IMR-90 (cell line): ENCODE results near the gene NES. TPM values are rescaled to one million over a fixed set of nuclear protein-coding genes. Genes with fewer than 3 reads are reported as not detected.
A peak's percentile ranks its signal among the peaks of the same experiment; 100 is the strongest.

Experiments
- ATAC-seq: fragments of 200-7000 bp; cut with Tn5 transposase; 2 replicates; pipeline ENCODE4 v1.9.1; 2020; ENCODE audit warnings: low read depth, mild to moderate bottlenecking, moderate library complexity
- BruUV-seq: library from RNA; stranded (reverse); fragments of 400-500 nt; replicated peaks from 2 replicates; lab custom pipeline; 2021; lab: Mats Ljungman, UMichigan
- CTCF ChIA-PET: fragments of 300-600 bp; formaldehyde crosslinking; extraction: SDS; loops from one replicate; lab custom pipeline; 2021; ENCODE audit warnings: antibody characterized with exemption; lab: Yijun Ruan, JAX
- POLR2A ChIA-PET: fragments of 300-600 bp; sonication (Branson Sonifier 250); formaldehyde crosslinking; loops from one replicate; lab custom pipeline; 2022; ENCODE audit warnings: antibody characterized with exemption; ENCODE audit not compliant: unreplicated experiment; lab: Charles Lee
- DNase-seq: peaks from one replicate; pipeline ENCODE4 v3.0.0; 2013
- H2AFZ ChIP-seq: replicated peaks from 2 replicates; pipeline ENCODE3; 2013; ENCODE audit warnings: low read length, mild to moderate bottlenecking; ENCODE audit not compliant: poor library complexity
- H2AK5ac ChIP-seq: 2 replicates; pipeline ENCODE4 v1.6.1; 2013; ENCODE audit warnings: low read depth, low read length, inconsistent platforms
- H2AK9ac ChIP-seq: replicated peaks from 2 replicates; pipeline ENCODE3; 2013; ENCODE audit warnings: mild to moderate bottlenecking, low read depth, low read length, moderate library complexity; ENCODE audit not compliant: poor library complexity
- H2BK120ac ChIP-seq: 2 replicates; pipeline ENCODE4 v1.6.1; 2013; ENCODE audit warnings: low read depth, low read length, inconsistent platforms
- H2BK15ac ChIP-seq: 3 replicates; pipeline ENCODE4 v1.6.1; 2013; ENCODE audit warnings: low read depth, low read length, inconsistent platforms
- H2BK20ac ChIP-seq: 2 replicates; pipeline ENCODE4 v1.6.1; 2013; ENCODE audit warnings: low read depth, mild to moderate bottlenecking, inconsistent platforms, low read length, moderate library complexity
- H2BK5ac ChIP-seq: 2 replicates; pipeline ENCODE4 v1.6.1; 2013; ENCODE audit warnings: mild to moderate bottlenecking, low read depth, low read length, inconsistent platforms; ENCODE audit not compliant: poor library complexity, severe bottlenecking
- H3K14ac ChIP-seq: replicated peaks from 2 replicates; pipeline ENCODE4 v1.6.1; 2013; ENCODE audit warnings: low read depth, low read length, inconsistent platforms
- H3K18ac ChIP-seq: 2 replicates; pipeline ENCODE4 v1.6.1; 2013; ENCODE audit warnings: low read depth, low read length, control low read depth
- H3K23ac ChIP-seq: 2 replicates; pipeline ENCODE4 v1.6.1; 2013; ENCODE audit warnings: low read depth, low read length, inconsistent platforms
- H3K27ac ChIP-seq: 2 replicates; pipeline ENCODE4 v1.5.1; 2013; ENCODE audit warnings: mild to moderate bottlenecking, control low read depth, low read length; ENCODE audit not compliant: insufficient read depth
- H3K27me3 ChIP-seq: 2 replicates; pipeline ENCODE4 v1.6.1; 2013; ENCODE audit warnings: low read length; ENCODE audit not compliant: control insufficient read depth, insufficient read depth
- H3K36me3 ChIP-seq: 2 replicates; pipeline ENCODE4 v1.6.1; 2013; ENCODE audit warnings: low read length, mixed read lengths; ENCODE audit not compliant: control insufficient read depth, insufficient read depth
- H3K4ac ChIP-seq: 2 replicates; pipeline ENCODE4 v1.6.1; 2013; ENCODE audit warnings: low read depth, low read length, inconsistent platforms
- H3K4me1 ChIP-seq: 2 replicates; pipeline ENCODE4 v1.6.1; 2013; ENCODE audit warnings: low read length, mixed read lengths; ENCODE audit not compliant: control insufficient read depth, insufficient read depth
- H3K4me2 ChIP-seq: 2 replicates; pipeline ENCODE4 v1.6.1; 2013; ENCODE audit warnings: low read depth, mild to moderate bottlenecking, control low read depth, low read length, moderate library complexity
- H3K4me3 ChIP-seq: 2 replicates; pipeline ENCODE4 v1.5.1; 2013; ENCODE audit warnings: low read depth, mild to moderate bottlenecking, control low read depth, low read length, moderate library complexity; ENCODE audit not compliant: insufficient read depth
- H3K56ac ChIP-seq: 2 replicates; pipeline ENCODE4 v1.6.1; 2013; ENCODE audit warnings: low read length, inconsistent platforms; ENCODE audit not compliant: insufficient read depth; ENCODE audit errors: extremely low read depth
- H3K79me1 ChIP-seq, 2 experiments: 2 replicates each; pipeline ENCODE4 v1.6.1; 2013; ENCODE audit warnings: low read length in 2 of 2, inconsistent platforms in 1 of 2, low read depth in 1 of 2
- H3K9ac ChIP-seq: 2 replicates; pipeline ENCODE4 v1.6.1; 2013; ENCODE audit warnings: low read depth, low read length, control low read depth
- H3K9me1 ChIP-seq: 2 replicates; pipeline ENCODE4 v1.6.1; 2013; ENCODE audit warnings: low read length, inconsistent platforms; ENCODE audit not compliant: insufficient read depth
- H3K9me3 ChIP-seq: 2 replicates; pipeline ENCODE4 v1.6.1; 2013; ENCODE audit warnings: low read length; ENCODE audit not compliant: control insufficient read depth, insufficient read depth
- H4K20me1 ChIP-seq: 2 replicates; pipeline ENCODE4 v1.6.1; 2013; ENCODE audit warnings: low read length, inconsistent platforms; ENCODE audit not compliant: insufficient read depth
- H4K5ac ChIP-seq: 2 replicates; pipeline ENCODE4 v1.6.1; 2013; ENCODE audit warnings: mild to moderate bottlenecking, low read depth, low read length, control low read depth
- H4K8ac ChIP-seq, 2 experiments: 2 replicates each; pipeline ENCODE4 v1.6.1; 2013; ENCODE audit warnings: low read depth in 2 of 2, low read length in 2 of 2, control low read depth in 1 of 2, inconsistent platforms in 1 of 2
- H4K91ac ChIP-seq: 2 replicates; pipeline ENCODE4 v1.6.1; 2013; ENCODE audit warnings: low read depth, low read length, inconsistent platforms; ENCODE audit not compliant: insufficient read depth
- CHD1 ChIP-seq: IDR thresholded peaks from 2 replicates; pipeline ENCODE4 v1.6.1; 2012; ENCODE audit warnings: low read depth, low read length, improper control_type of control experiment
- FOS ChIP-seq: fragments of 150-350 bp; IDR thresholded peaks from 2 replicates; pipeline ENCODE4 v1.6.1; 2016; ENCODE audit warnings: low read depth, low read length
- MAZ ChIP-seq: IDR thresholded peaks from 2 replicates; pipeline ENCODE4 v1.6.1; 2012; ENCODE audit warnings: low read depth, mild to moderate bottlenecking, low read length, improper control_type of control experiment, moderate library complexity, borderline replicate concordance
- MXI1 ChIP-seq: IDR thresholded peaks from 2 replicates; pipeline ENCODE4 v1.6.1; 2012; ENCODE audit warnings: low read depth, mild to moderate bottlenecking, low read length, moderate library complexity, borderline replicate concordance
- NFE2L2 ChIP-seq: fragments of 150-350 bp; IDR thresholded peaks from 2 replicates; pipeline ENCODE4 v1.6.1; 2016; ENCODE audit warnings: low read depth, mild to moderate bottlenecking, low read length
- POLR2A ChIP-seq: IDR thresholded peaks from 2 replicates; pipeline ENCODE4 v1.6.1; 2012; ENCODE audit warnings: mild to moderate bottlenecking, low read depth, low read length
- RAD21 ChIP-seq: IDR thresholded peaks from 2 replicates; pipeline ENCODE4 v1.6.1; 2012; ENCODE audit warnings: low read length, improper control_type of control experiment
- RCOR1 ChIP-seq: IDR thresholded peaks from 2 replicates; pipeline ENCODE4 v1.6.1; 2012; ENCODE audit warnings: mild to moderate bottlenecking, low read length, improper control_type of control experiment; ENCODE audit not compliant: insufficient replicate concordance
- RFX5 ChIP-seq: IDR thresholded peaks from 2 replicates; pipeline ENCODE4 v1.8.0; 2012; ENCODE audit warnings: low read depth, mild to moderate bottlenecking, low read length, moderate library complexity
- WGBS, 2 experiments: methylation state at CpG; one replicate each; pipeline versions ENCODE4 v1.1.5 to v1.1.7; 2013; ENCODE audit warnings: missing lambda C conversion rate in 2 of 2; ENCODE audit not compliant: insufficient read length in 1 of 2; ENCODE audit errors: extremely low coverage in 2 of 2; 5-methylcytosine and 5-hydroxymethylcytosine counted together
- dilution Hi-C: fragments of 300-500 bp; cut with HindIII; formaldehyde crosslinking; loops from one replicate; pipeline ENCODE4 v1.14.3; 2018; ENCODE audit warnings: low sequenced_read_pairs; ENCODE audit not compliant: unreplicated experiment
- in situ Hi-C: fragments of 300-500 bp; cut with MboI; formaldehyde crosslinking; loops from 3 replicates; pipeline ENCODE4 v1.14.3; 2019; ENCODE audit warnings: low sequenced_read_pairs, inconsistent platforms, mixed read lengths
- intact Hi-C: fragments of 100-400 bp; cut with micrococcal nuclease; formaldehyde crosslinking; loops from 2 replicates; pipeline ENCODE4 v1.10.0; 2022
- polyA plus RNA-seq, 3 experiments: library from polyadenylated mRNA; depleted of rRNA; stranded (reverse); fragments of >200 nt; gene quantifications; 2 replicates each; pipeline ENCODE4 v1.2.3, GENCODE V29; 2012; ENCODE audit warnings: low replicate concordance in 1 of 3
- total RNA-seq: library from RNA; depleted of rRNA; stranded (reverse); fragments of >200 nt; gene quantifications from 2 replicates; pipeline ENCODE4 v1.2.3, GENCODE V29; 2012
- TF ChIP-seq, protein P1 (sequence below): conservative IDR thresholded peaks from 2 replicates; pipeline ENCODE4 v1.5.1; 2012; ENCODE audit warnings: mild to moderate bottlenecking, low read depth, low read length, improper control_type of control experiment
- TF ChIP-seq, protein P2 (sequence below): fragments of 150-350 bp; IDR thresholded peaks from 2 replicates; pipeline ENCODE4 v1.6.1; 2017; ENCODE audit warnings: mild to moderate bottlenecking, antibody characterized with exemption, low read length, low read depth

NES gene
- total and polyA plus RNA-seq, 2 of the 4 experiments (the other 2 are of a cell fraction) = 25.3 to 40.1 TPM

DNA sequence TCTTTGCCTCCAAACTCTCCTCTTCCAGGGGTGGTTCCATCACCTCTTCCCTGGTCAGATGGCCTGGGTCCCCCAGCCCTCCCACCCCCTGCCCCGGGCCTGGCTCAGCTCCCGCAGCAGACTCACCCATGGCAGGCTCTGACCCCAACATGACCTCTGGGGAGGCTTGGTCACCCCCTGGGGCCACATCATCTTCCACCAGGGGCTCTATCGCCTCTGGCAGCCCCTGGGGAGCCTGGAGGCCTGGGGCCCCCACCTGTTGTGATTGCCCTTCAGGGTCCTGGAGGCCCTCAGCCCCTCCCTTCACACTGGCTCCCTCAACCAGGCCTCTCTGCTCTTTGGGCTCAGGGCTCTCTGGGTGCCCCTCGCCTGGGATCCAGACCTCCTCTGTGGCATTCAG lies 6.4 kb downstream of the NES start:
- H4K20me1 ChIP-seq = peaks cover 24% of the 10 kb centered on the region
- H2BK15ac ChIP-seq = no peak overlapping the region
- peaks cover 10 to 50% of the 10 kb centered on the region in 2 experiments; a peak in 3 of 4 replicates for H3K79me1 ChIP-seq
- H4K91ac ChIP-seq = no peak overlapping the region
- TF ChIP-seq, protein P1, sequence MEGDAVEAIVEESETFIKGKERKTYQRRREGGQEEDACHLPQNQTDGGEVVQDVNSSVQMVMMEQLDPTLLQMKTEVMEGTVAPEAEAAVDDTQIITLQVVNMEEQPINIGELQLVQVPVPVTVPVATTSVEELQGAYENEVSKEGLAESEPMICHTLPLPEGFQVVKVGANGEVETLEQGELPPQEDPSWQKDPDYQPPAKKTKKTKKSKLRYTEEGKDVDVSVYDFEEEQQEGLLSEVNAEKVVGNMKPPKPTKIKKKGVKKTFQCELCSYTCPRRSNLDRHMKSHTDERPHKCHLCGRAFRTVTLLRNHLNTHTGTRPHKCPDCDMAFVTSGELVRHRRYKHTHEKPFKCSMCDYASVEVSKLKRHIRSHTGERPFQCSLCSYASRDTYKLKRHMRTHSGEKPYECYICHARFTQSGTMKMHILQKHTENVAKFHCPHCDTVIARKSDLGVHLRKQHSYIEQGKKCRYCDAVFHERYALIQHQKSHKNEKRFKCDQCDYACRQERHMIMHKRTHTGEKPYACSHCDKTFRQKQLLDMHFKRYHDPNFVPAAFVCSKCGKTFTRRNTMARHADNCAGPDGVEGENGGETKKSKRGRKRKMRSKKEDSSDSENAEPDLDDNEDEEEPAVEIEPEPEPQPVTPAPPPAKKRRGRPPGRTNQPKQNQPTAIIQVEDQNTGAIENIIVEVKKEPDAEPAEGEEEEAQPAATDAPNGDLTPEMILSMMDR = no peak
- TF ChIP-seq, protein P2, sequence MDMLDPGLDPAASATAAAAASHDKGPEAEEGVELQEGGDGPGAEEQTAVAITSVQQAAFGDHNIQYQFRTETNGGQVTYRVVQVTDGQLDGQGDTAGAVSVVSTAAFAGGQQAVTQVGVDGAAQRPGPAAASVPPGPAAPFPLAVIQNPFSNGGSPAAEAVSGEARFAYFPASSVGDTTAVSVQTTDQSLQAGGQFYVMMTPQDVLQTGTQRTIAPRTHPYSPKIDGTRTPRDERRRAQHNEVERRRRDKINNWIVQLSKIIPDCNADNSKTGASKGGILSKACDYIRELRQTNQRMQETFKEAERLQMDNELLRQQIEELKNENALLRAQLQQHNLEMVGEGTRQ = no peak
- TF ChIP-seq RCOR1 (no peak), MXI1 (no peak), RFX5 (no peak), FOS (no peak), MAZ (no peak), NFE2L2 (no peak), POLR2A (no peak), CHD1 (no peak), RAD21 (no peak)
- in situ Hi-C loops (no loop called here), intact Hi-C loops (no loop called here), dilution Hi-C loops (no loop called here)
- ChIA-PET POLR2A (no interaction called here), CTCF (no interaction called here)
- WGBS, 2 experiments = 87% methylated on average over 2 of the region's 4 CpGs; no CpG with 5 or more reads in 1 of the 2 experiments
- no peak overlapping the region for H4K5ac ChIP-seq
- no peak overlapping the region for H3K14ac ChIP-seq
- no peak overlapping the region for H3K56ac ChIP-seq
- no peak overlapping the region for H4K8ac ChIP-seq
- H3K9me1 ChIP-seq = peaks cover 24% of the 10 kb centered on the region
- H2AK5ac ChIP-seq = no peak overlapping the region
- H2BK5ac ChIP-seq = no peak overlapping the region
- H3K23ac ChIP-seq = no peak overlapping the region
- H2AK9ac ChIP-seq = peak overlapping the region; percentile 57
- ATAC-seq (no peak), DNase-seq (no peak)
- H3K4ac ChIP-seq = no peak overlapping the region
- no TSS peak for BruUV-seq
- H3K27ac ChIP-seq = no peak overlapping the region
- no peak overlapping the region for H2BK20ac ChIP-seq
- no peak overlapping the region for H2AFZ ChIP-seq
- H3K4me2 ChIP-seq = no peak overlapping the region
- no peaks in the 10 kb centered on the region for H3K9me3 ChIP-seq
- peaks cover 16% of the 10 kb centered on the region for H3K36me3 ChIP-seq
- no peak overlapping the region for H3K9ac ChIP-seq
- H3K27me3 ChIP-seq = no peaks in the 10 kb centered on the region
- H2BK120ac ChIP-seq = no peak overlapping the region
- no peak overlapping the region for H3K18ac ChIP-seq
- H3K4me1 ChIP-seq = peaks cover 36% of the 10 kb centered on the region
- H3K4me3 ChIP-seq = no peak overlapping the region
